GM12801 (cell line): ENCODE data around the gene OR2T27.
"Not testable (repeated sequence)": the region's sequence is repeated elsewhere in the genome, so short reads cannot be mapped to it uniquely, and the experiment has no call there.

Experiments used
- CTCF ChIP-seq: IDR thresholded peaks from one replicate; pipeline ENCODE4 v1.5.1; 2011; ENCODE audit warnings: control low read depth; ENCODE audit not compliant: insufficient read length; ENCODE audit errors: extremely low read depth

Gene OR2T27

GRCh38 chr1:248695451-248696132 is 40.3 kb upstream of the OR2T27 start:
- no peak for TF ChIP-seq CTCF

- no peak for TF ChIP-seq CTCF
These were observed 36.3 kb upstream of the OR2T27 start for GRCh38 chr1:248691567-248692155.

GRCh38 chr1:248688527-248689298 is 33.4 kb upstream of the OR2T27 start:
- TF ChIP-seq CTCF, result no peak

- TF ChIP-seq CTCF, result no peak
These were observed 31.5 kb upstream of the OR2T27 start for GRCh38 chr1:248686815-248687214.

- TF ChIP-seq CTCF, result no peak
These were observed 26.3 kb upstream of the OR2T27 start for GRCh38 chr1:248681651-248682050.

- TF ChIP-seq CTCF, result no peak
These were observed 14.7 kb upstream of the OR2T27 start for GRCh38 chr1:248670003-248670402.

- TF ChIP-seq CTCF, result not testable (repeated sequence)
These were observed 10.2 kb downstream of the OR2T27 start, which contains the start of gene OR2T35 for GRCh38 chr1:248645178-248645577. OR2T35 (minus strand) TSS chr1:248645278; CDS start chr1:248639258, 6,020 bp downstream.
